ENCODE results near the gene WDR74.
A peak's percentile ranks its signal among the peaks of the same experiment; 100 is the strongest.
"Not testable (repeated sequence)": the region's sequence is repeated elsewhere in the genome, so short reads cannot be mapped to it uniquely, and the experiment has no call there.

Gene WDR74

DNA sequence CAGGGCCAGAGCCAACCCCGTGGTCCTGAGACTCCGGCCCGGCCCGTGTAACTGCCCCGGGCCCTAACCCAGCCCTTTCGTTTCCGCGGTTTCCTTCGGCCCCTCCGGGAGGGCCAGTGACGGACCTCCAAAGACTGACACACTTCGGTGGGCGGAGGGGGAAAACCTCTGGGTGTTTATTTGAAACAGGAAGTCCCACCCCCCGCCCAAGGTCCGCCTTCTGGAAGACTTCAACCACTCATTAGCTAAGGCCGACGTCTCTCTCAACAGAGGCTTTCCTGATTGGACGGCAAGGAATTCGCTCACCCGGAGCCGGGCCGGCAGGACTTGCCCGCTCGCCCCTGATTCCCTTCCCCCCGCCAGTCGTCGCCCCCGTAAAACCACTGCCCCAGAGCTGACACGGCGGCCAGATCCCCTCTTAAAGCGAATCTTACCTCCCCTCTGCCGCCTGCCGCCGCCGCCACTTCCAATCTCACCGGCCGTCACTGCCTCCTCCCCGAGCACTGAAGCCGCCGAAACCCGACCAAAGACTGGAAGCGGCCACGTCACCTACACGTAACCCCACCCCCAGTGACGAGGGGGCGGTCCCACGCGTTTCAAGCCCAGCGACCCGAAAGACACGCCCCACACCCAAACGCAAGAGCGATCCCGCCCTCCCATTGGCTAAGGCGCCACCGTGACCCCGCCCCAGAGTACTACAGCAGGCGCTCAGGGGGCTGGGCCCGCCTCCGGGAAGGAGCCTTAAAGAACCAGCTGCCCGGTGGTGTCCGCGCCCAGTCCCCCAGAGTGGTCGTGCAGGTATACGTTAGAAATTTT is 7.7 kb downstream of the WDR74 start, which contains the start of gene STX5:
STX5 (minus strand) TSS at position 532 of the 816 bp plus-strand sequence. CDS start 808 bp downstream, outside the sequence.
- TF ChIP-seq, protein P1, sequence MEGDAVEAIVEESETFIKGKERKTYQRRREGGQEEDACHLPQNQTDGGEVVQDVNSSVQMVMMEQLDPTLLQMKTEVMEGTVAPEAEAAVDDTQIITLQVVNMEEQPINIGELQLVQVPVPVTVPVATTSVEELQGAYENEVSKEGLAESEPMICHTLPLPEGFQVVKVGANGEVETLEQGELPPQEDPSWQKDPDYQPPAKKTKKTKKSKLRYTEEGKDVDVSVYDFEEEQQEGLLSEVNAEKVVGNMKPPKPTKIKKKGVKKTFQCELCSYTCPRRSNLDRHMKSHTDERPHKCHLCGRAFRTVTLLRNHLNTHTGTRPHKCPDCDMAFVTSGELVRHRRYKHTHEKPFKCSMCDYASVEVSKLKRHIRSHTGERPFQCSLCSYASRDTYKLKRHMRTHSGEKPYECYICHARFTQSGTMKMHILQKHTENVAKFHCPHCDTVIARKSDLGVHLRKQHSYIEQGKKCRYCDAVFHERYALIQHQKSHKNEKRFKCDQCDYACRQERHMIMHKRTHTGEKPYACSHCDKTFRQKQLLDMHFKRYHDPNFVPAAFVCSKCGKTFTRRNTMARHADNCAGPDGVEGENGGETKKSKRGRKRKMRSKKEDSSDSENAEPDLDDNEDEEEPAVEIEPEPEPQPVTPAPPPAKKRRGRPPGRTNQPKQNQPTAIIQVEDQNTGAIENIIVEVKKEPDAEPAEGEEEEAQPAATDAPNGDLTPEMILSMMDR (IDR thresholded peaks at IDR 0.05), result no peak
- no peak for TF ChIP-seq ZFX (IDR thresholded peaks at IDR 0.05; ENCODE audit: borderline replicate concordance)
- H3K27ac ChIP-seq, result peak within 1 kb of the TSS; percentile 80

DNA sequence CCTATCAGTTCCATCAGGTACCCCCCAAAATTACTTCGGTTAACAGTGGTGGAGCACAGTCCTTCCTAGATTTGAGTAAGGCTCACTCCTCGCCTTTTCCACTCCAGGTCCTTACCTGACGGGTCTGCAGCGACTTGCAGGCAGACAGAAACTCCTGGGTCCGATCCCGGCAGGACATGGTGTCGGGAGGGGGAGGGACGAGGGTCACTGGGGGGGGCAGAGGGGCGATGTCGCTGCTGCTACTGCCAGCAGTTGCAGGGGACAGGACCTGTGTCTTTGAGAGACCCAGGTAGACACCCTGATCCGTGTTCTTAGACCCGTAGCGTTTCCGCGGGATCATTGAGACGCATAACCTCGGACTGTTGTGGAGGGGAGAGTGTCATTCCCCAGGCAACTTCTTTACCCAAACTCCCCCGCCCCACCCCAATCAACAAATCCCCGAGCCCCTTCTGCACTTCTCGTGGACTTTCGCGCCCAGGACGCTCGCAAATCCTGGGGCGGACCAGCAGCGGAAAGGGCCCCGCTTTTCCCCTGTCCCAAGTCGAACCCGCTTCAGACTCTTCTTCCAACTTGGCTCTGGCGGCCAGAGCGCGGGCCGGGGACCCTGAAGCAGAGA is 8.4 kb downstream of the WDR74 start:
- H3K27ac ChIP-seq, result peak overlapping the region; percentile 80
- TF ChIP-seq, protein P1 (IDR thresholded peaks at IDR 0.05), result no peak
- no peak for TF ChIP-seq ZFX (IDR thresholded peaks at IDR 0.05; ENCODE audit: borderline replicate concordance)

DNA sequence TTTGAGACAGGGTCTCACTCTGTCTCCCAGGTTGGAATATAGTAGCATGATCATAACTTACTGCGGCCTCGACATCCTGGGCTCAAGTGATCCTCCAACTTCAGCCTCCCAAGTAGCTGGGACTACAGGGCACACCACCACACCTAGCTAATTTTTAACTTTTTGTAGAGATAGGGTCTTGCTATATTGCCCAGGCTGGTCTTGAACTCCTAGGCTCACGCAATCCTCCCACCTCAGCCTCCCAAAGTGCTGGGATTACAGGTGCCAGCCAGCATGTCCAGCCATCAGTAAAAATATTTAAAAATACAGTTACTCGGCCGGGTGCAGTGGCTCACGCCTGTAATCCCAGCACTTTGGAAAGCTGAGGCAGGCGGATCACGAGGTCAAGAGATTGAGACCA is 11.3 kb downstream of the WDR74 start:
- not testable (repeated sequence) for H3K27ac ChIP-seq

DNA sequence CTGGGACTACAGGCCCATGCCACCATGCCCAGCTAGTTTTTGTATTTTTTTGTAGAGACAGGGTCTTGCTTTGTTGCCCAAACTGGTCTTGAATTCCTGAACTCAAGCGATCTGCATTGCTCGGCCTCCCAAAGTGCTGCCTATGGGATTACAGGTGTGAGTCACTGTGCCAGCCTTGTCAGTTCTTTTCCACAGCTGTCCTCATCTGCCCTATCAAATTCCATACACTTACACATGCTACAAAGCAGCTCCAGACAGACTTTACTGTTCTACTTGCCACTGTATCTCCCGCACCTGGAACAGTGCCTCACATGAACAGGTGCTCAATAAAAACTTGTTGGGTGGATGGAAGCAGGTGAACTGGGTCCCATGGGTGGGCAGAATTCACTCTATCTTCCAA is 15.7 kb downstream of the WDR74 start:
- TF ChIP-seq ZFX (IDR thresholded peaks at IDR 0.05; ENCODE audit: borderline replicate concordance), result no peak
- TF ChIP-seq, protein P1 (IDR thresholded peaks at IDR 0.05), result no peak
- H3K27ac ChIP-seq, result no peak overlapping the region

DNA sequence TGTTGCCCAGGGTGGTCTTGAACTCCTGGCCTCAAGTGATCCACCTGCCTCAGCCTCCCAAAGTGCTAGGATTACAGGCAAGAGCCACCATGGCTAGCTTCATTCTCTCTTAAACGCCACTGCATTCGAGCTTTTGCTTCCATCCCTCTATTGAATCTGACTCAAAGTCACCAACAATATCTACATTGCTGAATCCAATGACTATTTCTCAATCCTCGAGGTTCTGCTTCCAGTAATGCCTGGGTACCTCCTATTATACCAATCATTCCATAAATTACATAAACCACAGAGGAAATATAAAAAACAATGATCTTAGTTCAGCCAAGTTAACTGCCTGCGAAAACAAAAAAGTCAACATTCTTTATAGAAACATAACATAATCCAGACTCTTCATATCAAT is 22.3 kb downstream of the WDR74 start:
- TF ChIP-seq ZFX (IDR thresholded peaks at IDR 0.05; ENCODE audit: borderline replicate concordance), result no peak
- TF ChIP-seq, protein P1 (IDR thresholded peaks at IDR 0.05), result no peak
- no peak overlapping the region for H3K27ac ChIP-seq

DNA sequence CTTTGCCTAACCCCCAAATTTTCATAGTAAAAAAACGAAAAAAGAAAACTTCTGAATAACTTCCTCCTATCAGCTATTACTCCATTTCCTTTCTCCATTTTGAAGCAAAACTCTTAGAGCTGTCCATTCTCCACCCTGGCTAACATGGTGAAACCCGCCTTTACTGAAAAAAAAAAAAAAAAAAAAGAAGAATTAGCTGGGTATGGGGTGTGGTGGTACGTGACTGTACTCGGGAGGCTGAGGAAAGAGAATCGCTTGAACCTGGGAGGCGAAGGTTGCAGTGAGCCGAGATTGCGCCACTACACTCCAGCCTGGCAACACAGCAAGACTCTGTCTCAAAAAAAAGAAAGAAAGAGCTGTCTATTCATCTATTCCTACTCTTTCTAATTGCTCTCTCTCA is 22.8 kb downstream of the WDR74 start:
- TF ChIP-seq ZFX (IDR thresholded peaks at IDR 0.05; ENCODE audit: borderline replicate concordance), result no peak
- H3K27ac ChIP-seq, result no peak overlapping the region

DNA sequence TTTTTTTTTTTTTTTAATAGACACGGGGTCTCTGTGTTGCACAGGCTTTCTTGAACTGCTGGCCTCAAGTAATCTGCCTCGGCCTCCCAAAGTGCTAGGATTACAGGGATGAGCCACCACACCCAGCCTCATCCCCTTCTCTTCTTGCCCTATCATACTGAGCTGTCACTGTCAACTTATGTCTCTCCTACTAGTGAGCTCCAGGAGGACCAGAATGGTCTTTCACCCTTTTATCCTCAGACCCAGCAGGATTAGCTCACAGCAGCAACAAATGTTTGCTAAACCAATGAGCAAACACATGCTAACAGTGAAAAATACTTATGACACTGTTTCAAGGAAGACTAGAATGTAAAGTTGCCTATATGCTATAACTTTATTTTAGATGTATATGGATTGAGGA is 27.7 kb downstream of the WDR74 start:
- H3K27ac ChIP-seq, result peak overlapping the region; percentile 18; the same call in 1 of the 2 replicates
- no peak for TF ChIP-seq ZFX (IDR thresholded peaks at IDR 0.05; ENCODE audit: borderline replicate concordance)
- TF ChIP-seq, protein P1 (IDR thresholded peaks at IDR 0.05), result no peak

DNA sequence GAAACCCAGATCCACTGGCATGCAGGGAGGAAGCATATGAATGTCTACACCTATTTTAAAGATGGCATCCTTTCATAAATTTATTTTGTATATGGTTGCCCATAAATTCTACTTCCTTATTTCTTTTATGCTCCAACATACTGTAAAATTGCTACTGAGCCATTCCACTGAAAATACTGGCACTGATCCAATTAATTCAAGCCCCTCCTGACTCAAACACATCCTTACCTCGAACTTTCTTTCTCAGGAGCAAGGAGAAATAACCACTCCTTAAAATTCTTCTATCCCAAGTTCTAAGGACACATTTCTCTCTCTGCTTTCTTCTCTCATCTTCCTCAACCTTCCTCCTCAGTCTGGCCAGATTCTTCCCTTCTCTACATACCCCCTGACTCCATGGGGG is 28.6 kb downstream of the WDR74 start:
- no peak for TF ChIP-seq ZFX (IDR thresholded peaks at IDR 0.05; ENCODE audit: borderline replicate concordance)
- TF ChIP-seq, protein P1 (IDR thresholded peaks at IDR 0.05), result no peak
- H3K27ac ChIP-seq, result peak overlapping the region; percentile 18; the same call in 1 of the 2 replicates

Data from 22Rv1 (cell line).